HG03045 (cell line): Measurements from ENCODE around the gene ARID2.

Experiments
- ATAC-seq: cut with Tn5 transposase; IDR thresholded peaks from one replicate; pipeline ENCODE4 v1.9.1; 2021; ENCODE audit warnings: mild to moderate bottlenecking, moderate library complexity; ENCODE audit not compliant: unreplicated experiment

ARID2 gene

GRCh38 chr12:45729233-45730083, at the start of gene ARID2:
Gene ARID2, plus strand, starts transcription at chr12:45729706. Its CDS starts 131 bp downstream, at chr12:45729837.
- ATAC-seq: peak; percentile 19

GRCh38 chr12:45680362-45680761, 49.1 kb upstream of the ARID2 start:
- no peak for ATAC-seq

- ATAC-seq: no peak
Observed at GRCh38 chr12:45681465-45681864, 48.0 kb upstream of the ARID2 start.

- ATAC-seq: no peak
Observed at GRCh38 chr12:45685680-45686079, 43.8 kb upstream of the ARID2 start.

GRCh38 chr12:45687081-45688015, 42.2 kb upstream of the ARID2 start:
- no peak for ATAC-seq

- ATAC-seq: no peak
Observed at GRCh38 chr12:45688183-45688582, 41.3 kb upstream of the ARID2 start.

GRCh38 chr12:45695035-45695434, 34.5 kb upstream of the ARID2 start:
- ATAC-seq: no peak

- ATAC-seq: no peak
Observed at GRCh38 chr12:45695606-45696005, 33.9 kb upstream of the ARID2 start.

GRCh38 chr12:45696049-45696448, 33.5 kb upstream of the ARID2 start:
- ATAC-seq: no peak

GRCh38 chr12:45697371-45697770, 32.1 kb upstream of the ARID2 start:
- no peak for ATAC-seq

- no peak for ATAC-seq
Observed at GRCh38 chr12:45701296-45701695, 28.2 kb upstream of the ARID2 start.

GRCh38 chr12:45703942-45704341, 25.6 kb upstream of the ARID2 start:
- ATAC-seq: no peak

- ATAC-seq: no peak
Observed at GRCh38 chr12:45704968-45705367, 24.5 kb upstream of the ARID2 start.

- no peak for ATAC-seq
Observed at GRCh38 chr12:45705404-45705803, 24.1 kb upstream of the ARID2 start.

- ATAC-seq: no peak
Observed at GRCh38 chr12:45707241-45707857, 22.2 kb upstream of the ARID2 start.

- ATAC-seq: no peak
Observed at GRCh38 chr12:45708363-45708762, 21.1 kb upstream of the ARID2 start.

GRCh38 chr12:45708901-45709300, 20.6 kb upstream of the ARID2 start:
- ATAC-seq: no peak

GRCh38 chr12:45712319-45712718, 17.2 kb upstream of the ARID2 start:
- ATAC-seq: no peak

- no peak for ATAC-seq
Observed at GRCh38 chr12:45713078-45713477, 16.4 kb upstream of the ARID2 start.

- ATAC-seq: no peak
Observed at GRCh38 chr12:45718306-45718705, 11.2 kb upstream of the ARID2 start.

GRCh38 chr12:45720069-45720468, 9.4 kb upstream of the ARID2 start:
- no peak for ATAC-seq
